NCI-H345 (cell line): ENCODE data around the gene FZD7.
A peak's percentile ranks its signal among the peaks of the same experiment; 100 is the strongest.

Experiments
- DNase-seq: peaks from one replicate; lab custom pipeline; 2025; lab: John Stamatoyannopoulos, UW

The FZD7 gene

DNA sequence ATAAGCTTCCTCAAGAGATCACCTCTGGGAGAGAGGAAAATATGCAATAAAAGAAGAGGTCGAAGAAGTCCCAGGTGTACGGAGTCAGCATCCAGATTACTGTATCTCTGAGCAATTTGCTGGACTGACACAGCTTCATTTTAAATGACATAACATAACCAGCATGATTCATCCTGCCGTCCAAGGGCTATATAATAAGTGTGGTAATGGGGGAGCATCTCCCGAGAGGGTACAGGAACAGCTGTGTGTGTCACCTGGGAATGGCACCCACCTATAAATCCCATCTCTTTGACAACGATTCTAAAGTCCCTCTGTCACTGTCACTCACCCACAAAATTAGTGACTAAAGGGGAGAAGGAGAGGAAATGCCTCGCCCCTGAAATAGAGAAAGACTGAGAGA, 19.3 kb upstream of the FZD7 start:
- DNase-seq = no peak

DNA sequence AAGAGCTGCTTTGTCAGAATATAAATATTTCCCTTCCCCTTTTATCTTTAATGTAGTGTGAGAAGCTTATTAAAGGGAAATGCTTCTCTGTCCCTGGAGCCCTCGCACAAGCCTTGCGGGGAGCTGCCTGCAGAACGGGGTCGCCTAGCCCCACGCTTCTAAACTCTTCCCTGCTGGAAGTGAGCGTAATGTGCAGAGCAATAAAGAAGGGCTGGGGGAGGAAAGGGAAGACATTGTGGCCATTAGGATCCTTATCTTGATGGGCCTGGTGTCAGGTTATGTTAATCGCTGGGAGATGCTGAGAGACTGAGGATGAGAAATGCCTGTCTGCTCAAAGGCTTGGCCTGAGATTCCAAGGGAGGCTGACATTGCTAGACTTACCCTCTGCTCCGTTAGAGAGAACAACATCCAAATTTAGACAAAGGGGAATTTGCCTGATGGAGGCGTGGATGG, 18.9 kb upstream of the FZD7 start:
- no peak for DNase-seq

DNA sequence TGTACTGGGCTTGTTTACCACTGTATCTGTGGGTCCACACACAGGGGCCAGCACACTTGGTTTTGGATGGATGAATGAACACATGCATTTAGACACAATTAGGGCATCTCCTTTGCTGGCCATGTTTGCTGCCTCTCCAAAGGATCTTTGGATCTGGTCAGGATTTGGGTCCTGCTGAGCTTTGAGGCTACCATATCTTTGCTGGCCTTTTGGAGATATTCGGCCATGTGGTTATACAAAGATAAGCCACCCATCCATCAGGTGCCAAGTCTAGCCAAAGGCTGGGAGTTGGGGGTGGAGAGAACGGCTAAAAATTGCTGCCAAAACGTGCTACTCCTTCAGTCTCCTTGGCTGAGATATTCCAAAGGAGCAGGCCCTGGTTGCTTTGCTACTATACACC, 18.2 kb upstream of the FZD7 start:
- DNase-seq = no peak

DNA sequence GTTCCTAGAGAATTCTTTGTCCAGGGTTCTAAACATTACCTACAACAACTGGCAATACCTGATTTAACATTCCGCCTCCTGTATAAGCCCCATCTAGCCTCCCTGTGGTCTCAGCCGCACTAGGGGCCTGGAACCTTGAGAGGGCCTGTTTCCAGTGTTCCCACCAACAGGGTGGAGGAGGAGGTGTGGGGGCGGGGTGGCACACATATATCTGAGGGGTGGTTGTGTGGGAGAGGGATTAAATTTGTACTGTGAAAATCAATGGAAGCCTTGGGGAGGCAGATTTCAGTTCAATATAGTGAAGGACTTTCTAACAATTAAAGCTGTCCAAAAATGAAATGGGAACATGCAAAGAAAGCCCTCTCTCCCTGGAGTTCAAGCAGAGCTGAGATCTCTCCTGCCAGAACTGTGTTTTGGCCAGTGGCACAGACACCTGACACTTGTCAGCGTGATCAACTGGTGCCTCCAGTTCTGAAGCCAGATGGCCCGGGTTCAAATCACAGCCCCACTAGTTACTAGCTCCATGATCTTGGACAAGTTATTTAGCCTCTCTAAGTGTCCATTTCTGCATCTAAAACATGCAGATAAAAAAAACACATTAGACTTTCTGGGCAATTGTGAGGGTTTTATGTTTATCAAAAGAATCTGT, 17.0 kb upstream of the FZD7 start:
- no peak for DNase-seq

DNA sequence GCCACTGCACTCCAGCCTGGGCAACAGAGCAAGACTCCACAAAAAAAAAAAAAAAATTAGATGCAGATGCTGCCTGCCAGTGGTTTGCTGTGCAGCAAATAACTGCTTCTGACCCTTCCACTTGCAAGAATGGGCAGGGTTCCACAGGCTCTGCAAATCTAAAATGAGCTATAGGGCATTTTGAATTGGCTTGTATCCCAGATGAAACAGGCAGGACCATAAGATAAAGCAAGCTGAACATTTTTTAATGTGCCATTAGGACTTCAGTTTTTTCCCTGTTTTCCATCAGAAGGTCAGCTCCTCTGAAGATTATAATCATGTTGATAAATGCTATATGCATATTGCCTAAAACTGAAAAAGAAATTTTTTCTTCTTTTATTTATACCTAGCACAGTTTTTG, 15.7 kb upstream of the FZD7 start:
- DNase-seq = no peak

DNA sequence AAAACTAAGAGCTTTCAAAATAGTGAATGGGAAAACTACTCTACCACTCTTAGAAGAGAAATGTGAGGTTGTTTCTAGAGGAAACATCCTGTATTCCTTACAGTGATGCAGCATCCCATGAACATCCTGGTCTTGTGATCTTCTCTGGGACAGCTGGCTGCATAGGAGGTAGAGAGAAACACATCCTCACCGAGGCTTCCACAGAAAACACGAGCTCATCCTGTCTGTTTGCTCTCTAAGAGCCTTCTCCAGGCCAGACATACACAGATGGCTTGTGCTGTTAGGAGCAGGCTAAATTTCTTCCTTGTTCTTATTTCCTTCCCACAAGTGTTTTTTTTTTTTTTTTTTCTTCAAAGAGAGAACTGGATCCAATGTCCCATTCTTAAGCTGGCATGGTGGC, 14.7 kb upstream of the FZD7 start:
- DNase-seq = no peak

DNA sequence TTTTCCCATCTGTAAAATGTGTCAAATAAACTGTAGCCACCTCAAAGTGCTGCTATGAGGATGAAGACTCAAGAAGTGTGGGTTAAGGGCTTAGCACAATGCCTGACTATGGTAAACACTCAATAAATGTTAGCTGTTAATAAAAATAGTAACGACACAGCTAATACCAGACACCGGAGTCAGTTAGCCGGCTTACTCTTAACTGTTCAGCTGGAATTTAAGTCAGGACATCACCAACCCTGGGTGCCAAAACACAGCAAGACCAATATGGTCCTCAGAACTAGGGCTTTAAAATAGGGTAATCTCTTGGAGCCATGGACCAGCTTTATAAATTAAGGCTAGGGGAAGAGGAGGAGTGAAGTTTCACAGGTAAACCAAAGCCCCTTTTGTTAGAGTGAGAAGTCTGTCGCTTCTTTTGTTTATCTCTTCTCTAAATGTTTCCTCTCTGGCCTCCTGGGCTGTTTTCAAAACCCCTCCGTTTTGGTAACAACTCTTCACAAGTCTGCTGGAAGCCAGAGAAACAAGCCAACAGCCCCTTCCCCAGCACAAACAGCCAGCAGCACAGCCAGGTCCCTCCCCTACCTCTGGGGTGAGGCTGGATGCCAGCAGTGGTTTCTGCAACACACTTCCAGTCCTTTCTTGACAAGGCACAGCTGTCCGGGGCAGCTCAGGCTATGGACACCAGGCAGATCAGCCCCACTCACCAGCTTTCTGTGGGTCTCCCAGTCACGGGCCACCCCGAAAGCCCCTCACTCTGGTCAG, 13.8 kb upstream of the FZD7 start:
- no peak for DNase-seq

DNA sequence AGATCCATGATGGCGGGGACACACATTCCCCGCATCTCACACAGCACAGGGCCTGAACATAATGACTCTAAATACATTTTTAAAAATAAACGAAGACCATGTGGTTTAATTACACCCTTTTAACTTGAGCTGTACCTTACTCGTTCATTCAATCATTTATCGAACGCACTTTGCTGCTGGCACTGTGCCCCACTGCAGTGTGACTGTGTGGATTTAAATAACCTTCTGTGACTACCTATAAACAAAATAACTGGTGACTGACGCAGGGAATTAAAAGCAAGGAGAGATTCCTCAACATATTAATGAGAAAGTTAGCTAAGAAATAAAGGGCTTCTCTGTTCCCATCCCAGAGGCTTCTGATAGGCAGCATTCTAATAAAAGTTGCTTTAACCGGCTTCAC, 10.9 kb upstream of the FZD7 start:
- DNase-seq = peak; percentile 53

DNA sequence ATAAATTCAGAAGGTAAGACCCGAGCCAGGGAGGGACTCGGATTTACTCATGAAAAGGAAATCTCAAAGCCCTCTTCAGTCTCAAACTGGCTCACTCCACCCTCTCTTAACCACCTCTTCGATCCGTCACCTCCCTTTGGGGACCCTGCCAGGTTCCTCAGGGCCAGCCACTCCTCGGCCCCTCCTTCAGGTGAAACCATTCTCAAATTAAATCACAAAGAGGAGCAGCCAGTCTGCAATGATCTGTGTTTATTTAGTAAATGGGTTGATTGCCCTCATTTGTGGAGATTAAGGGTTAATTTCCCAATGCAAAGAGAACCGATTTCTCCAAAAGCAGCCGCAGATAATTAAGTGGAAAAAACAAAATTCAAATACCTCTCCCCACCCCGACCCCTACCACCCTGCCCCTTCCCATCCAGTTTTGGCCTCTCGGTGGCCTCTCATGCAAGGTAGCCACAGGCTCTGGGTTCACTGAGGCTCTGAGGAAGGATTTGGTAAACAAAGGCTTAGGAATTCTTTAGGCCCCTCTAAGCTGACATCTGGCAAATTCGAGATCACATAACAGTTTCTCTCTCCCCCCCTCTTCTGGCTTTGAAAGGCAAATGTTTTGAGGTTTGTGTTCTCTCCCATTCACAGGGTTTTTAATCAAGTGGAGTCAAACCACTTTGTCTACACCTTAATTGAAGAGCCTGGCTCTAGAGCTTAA, 10.3 kb upstream of the FZD7 start:
- DNase-seq = no peak

DNA sequence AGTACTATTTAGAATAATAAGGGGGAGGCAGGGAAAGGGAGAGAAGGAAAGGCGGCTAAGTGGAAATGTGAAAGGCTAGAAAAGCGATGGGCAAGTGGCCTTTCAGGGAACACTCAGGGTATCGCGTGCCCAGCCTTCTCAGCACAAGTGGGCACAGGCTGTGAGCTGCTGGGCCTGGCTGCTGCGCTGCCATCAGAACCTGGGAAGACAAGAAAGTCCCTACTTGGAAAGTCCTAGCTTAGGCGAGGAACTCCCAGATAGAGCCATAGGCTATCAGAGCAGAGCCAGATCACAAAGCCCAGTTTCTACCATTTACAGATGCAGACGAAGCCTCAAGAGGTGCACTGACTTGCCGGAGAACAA, 9.8 kb upstream of the FZD7 start:
- no peak for DNase-seq

DNA sequence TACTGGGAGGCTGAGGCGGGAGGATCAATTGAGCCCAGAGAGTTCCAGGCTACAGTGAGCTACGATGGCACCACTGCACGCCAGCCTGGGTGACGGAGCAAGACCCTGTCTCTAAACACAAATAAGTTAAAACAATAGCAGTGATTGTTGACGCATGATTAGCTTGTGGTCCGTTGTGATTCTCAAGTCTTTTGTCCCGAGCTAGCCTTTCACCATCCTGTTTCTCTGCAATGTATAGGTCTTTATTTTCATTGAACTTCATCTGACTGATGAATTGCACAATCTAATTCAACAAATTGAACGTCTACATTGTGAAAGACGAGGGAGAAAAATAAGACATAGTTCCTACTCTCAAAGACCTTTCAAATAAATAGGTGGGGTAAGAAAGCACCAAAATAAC, 8.8 kb upstream of the FZD7 start:
- no peak for DNase-seq

DNA sequence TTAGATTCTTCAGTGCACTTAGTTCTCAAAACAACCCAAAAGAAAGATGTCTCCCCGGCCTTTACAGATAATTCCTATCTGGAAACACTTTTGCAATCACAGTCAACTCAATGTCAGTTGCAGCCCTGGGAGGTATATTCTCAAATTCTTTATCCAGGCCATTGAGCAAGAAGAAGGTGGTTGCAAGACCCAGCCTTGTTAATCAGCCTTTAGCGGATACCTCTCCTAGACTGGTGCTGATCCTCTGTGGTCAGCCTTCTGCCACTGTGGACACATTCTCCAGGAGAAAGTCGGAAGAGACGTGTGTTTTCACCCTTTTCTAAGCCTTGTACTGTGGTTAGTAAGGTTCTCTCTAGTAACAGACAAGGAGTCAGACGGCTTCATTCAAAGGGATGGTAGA, 7.8 kb upstream of the FZD7 start:
- DNase-seq = no peak

DNA sequence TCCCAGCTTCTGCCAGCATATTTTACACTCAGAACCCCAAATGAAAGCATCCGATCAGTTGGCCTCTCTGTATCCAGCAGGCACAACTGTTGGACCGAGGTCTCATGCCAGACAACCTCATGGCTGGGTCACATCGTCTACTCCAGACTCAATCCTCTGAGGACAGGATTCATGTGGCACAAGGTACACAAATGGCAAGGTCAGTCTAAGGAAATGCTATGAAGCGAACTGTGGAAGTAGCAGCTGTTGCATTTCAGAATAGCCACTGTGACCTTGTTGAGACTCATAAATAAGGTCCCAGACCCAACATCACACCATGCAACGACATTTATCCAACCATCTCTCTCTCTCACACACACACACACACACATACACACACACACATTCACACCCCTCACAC, 7.1 kb upstream of the FZD7 start:
- no peak for DNase-seq

DNA sequence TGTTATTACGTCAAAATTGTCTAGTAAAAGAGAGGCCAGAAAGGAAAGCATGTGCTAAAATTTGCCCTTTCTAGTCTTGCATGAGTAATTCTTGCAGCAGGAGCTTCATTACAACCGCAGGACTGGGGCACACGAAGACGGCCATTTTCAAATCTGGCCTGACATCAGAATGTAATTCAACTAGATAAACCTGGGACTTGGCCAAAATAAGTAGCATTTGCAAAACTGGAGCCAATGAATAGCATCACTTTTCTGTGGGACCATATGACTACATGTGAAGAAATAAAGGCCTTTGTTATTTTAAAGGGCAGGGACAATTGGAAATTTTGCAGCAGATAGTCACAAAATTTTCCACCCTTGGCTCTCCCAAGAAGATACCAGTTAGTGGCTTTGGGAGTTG, 3.0 kb upstream of the FZD7 start:
- DNase-seq = no peak

DNA sequence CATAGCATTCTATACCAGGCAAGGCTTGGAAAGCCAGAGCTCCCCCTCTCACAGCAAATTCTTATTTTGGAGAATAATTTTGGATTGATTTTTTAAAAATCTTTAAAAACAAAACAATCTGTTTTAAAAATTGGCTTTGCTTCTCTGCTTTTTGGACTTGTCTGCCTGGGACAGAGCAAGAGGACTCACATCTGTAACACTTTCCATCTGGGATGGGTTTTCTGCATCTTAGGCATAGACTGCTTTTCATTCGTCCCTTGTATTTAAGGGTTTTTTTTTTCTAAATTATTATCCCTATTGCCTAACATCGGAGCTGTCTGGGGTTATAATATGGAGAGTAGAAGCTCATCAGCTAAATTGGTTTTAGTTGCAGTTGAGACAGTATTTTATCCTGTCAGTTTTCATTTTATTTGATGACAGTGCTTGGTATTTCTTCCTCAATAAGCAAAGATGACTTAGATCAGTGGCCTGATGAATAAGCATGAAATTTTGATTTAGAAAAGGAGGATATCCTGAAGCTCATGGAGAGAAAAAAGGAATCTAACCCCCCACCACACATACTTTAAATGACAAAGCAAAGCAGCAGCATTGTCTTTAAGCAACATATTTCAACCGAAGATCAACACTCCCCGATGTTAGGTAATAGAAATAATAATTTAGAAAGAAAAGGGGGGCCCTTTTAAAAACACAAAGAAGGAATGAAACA, 2.3 kb upstream of the FZD7 start:
- DNase-seq = no peak

DNA sequence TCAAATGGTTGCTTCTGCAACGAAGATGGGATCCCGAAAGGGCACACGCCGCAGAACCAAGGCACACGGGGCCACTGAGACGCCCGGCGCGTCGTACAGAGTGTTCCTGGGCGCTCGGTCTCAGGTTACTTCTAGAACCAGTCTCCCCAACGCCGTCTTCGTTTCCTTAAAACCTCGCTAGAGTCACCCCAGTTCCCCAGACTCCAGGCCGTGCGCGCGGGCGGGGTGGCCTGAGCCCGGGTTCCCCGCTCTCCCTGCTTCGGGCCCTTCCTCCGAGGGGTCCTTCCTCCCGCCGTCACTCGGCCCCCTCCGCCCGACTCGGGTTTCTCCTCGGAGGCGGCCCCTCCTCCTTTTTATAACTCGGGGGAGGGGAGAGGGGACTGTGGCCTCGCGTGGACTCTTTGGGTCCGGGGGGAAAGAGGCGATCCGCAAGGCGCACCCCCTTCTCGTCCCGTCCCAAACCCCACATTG, 774 bp upstream of the FZD7 start:
- no peak for DNase-seq

DNA sequence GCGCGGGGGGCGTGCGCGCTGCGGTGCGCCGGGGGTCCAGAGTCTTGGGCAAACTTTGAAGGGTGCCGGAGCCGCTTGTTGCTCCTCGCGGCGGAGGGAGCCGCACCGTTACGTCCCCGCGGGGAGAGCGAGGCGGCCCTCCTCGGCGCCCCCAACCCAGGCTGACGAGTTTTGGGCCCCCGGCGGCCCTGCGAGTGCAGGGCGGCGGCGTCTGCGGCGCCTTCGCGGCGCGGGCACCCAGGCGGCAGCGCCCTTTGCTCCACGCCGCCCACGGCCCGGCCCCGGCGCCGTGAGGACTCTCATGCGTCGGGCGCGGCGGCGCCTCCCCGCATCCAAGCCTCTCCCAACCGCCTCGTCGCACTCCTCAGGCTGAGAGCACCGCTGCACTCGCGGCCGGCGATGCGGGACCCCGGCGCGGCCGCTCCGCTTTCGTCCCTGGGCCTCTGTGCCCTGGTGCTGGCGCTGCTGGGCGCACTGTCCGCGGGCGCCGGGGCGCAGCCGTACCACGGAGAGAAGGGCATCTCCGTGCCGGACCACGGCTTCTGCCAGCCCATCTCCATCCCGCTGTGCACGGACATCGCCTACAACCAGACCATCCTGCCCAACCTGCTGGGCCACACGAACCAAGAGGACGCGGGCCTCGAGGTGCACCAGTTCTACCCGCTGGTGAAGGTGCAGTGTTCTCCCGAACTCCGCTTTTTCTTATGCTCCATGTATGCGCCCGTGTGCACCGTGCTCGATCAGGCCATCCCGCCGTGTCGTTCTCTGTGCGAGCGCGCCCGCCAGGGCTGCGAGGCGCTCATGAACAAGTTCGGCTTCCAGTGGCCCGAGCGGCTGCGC, 814 bp downstream of the FZD7 start:
- DNase-seq = peak; percentile 22

DNA sequence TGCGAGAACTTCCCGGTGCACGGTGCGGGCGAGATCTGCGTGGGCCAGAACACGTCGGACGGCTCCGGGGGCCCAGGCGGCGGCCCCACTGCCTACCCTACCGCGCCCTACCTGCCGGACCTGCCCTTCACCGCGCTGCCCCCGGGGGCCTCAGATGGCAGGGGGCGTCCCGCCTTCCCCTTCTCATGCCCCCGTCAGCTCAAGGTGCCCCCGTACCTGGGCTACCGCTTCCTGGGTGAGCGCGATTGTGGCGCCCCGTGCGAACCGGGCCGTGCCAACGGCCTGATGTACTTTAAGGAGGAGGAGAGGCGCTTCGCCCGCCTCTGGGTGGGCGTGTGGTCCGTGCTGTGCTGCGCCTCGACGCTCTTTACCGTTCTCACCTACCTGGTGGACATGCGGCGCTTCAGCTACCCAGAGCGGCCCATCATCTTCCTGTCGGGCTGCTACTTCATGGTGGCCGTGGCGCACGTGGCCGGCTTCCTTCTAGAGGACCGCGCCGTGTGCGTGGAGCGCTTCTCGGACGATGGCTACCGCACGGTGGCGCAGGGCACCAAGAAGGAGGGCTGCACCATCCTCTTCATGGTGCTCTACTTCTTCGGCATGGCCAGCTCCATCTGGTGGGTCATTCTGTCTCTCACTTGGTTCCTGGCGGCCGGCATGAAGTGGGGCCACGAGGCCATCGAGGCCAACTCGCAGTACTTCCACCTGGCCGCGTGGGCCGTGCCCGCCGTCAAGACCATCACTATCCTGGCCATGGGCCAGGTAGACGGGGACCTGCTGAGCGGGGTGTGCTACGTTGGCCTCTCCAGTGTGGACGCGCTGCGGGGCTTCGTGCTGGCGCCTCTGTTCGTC, 1.7 kb downstream of the FZD7 start:
- DNase-seq = no peak

DNA sequence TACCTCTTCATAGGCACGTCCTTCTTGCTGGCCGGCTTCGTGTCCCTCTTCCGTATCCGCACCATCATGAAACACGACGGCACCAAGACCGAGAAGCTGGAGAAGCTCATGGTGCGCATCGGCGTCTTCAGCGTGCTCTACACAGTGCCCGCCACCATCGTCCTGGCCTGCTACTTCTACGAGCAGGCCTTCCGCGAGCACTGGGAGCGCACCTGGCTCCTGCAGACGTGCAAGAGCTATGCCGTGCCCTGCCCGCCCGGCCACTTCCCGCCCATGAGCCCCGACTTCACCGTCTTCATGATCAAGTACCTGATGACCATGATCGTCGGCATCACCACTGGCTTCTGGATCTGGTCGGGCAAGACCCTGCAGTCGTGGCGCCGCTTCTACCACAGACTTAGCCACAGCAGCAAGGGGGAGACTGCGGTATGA, 2.3 kb downstream of the FZD7 start:
- no peak for DNase-seq

DNA sequence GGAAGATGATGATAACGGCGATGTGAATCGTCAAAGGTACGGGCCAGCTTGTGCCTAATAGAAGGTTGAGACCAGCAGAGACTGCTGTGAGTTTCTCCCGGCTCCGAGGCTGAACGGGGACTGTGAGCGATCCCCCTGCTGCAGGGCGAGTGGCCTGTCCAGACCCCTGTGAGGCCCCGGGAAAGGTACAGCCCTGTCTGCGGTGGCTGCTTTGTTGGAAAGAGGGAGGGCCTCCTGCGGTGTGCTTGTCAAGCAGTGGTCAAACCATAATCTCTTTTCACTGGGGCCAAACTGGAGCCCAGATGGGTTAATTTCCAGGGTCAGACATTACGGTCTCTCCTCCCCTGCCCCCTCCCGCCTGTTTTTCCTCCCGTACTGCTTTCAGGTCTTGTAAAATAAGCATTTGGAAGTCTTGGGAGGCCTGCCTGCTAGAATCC, 3.0 kb downstream of the FZD7 start:
- no peak for DNase-seq

DNA sequence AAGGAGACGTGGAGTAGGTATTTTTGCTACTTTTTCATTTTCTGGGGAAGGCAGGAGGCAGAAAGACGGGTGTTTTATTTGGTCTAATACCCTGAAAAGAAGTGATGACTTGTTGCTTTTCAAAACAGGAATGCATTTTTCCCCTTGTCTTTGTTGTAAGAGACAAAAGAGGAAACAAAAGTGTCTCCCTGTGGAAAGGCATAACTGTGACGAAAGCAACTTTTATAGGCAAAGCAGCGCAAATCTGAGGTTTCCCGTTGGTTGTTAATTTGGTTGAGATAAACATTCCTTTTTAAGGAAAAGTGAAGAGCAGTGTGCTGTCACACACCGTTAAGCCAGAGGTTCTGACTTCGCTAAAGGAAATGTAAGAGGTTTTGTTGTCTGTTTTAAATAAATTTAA, 3.4 kb downstream of the FZD7 start:
- DNase-seq = no peak
